ENCODE data around the gene GJB6. TPM values are rescaled to one million over a fixed set of nuclear protein-coding genes. Genes with fewer than 3 reads are reported as not detected.

GJB6 gene
- not detected in 2 replicates for total RNA-seq

DNA sequence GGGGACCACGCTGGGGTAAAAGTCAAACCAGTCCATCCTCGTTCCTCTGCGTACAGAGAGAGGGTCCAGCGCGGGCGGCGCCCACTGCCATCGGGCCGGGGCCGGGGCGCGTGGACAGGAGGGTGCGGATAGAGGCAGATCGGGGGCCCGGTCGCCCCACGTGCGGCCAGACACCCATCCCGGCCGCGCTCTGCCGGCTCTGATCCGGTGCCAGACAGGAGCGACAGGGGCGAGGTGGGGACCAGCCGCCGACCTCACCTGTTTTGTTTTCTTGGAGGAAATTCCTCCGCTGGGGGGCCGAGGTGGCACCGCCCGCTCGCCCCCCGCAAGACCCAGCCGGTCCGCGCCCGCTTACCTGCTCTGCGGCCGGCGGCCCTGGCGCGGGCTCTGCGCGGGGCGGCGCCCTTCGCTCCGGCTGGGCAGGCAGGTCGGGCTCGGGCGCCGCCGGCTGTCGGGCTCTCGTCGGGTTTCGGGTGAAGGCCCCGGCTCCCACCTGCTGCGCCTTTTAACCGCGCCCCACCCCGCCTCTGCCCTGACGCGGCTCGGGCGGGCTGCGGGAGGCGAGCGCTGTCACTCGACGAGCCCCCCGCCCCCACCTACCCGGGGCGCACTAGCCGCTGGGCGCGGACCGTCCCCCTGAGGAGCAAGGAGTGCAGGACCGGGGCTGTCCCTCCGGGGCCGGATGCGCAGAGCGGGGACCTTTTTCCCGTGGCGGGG lies at the start of gene GJB6:
Gene GJB6 (minus strand): TSS at position 481 of the 717 bp plus-strand sequence. CDS start 8,839 bp downstream, outside the sequence.

DNA sequence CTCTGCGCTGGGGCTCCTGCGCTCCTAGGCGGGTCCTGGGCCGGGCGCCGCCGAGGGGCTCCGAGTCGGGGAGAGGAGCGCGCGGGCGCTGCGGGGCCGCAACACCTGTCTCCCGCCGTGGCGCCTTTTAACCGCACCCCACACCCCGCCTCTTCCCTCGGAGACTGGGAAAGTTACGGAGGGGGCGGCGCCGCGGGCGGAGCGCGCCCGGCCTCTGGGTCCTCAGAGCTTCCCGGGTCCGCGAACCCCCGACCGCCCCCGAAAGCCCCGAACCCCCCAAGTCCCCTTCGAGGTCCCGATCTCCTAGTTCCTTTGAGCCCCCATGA lies 39.3 kb downstream of the GJB6 start, which contains the start of gene GJB2:
Gene GJB2 (minus strand): TSS at position 103 of the 326 bp plus-strand sequence. CDS start 3,357 bp downstream, outside the sequence.

Other genes with a start within 250 kb of the GJB6 start
- gene GJA3, start 71.3 kb downstream of the GJB6 start, total RNA-seq: 0.56 and 0.96 TPM in 2 replicates
- under 0.01 TPM in 2 replicates for gene GJB2, start 39.4 kb downstream of the GJB6 start, total RNA-seq

All from regular cardiac myocyte (primary cell).